ENCODE results near the gene HCAR3. TPM values are rescaled to one million over a fixed set of nuclear protein-coding genes. Genes with fewer than 3 reads are reported as not detected.

HCAR3 gene
- total and polyA plus RNA-seq, 2 of the 13 experiments (the other 11 are each of a cell fraction or from before 2014, with no cell fraction given): 0.11 to 12.8 TPM

DNA sequence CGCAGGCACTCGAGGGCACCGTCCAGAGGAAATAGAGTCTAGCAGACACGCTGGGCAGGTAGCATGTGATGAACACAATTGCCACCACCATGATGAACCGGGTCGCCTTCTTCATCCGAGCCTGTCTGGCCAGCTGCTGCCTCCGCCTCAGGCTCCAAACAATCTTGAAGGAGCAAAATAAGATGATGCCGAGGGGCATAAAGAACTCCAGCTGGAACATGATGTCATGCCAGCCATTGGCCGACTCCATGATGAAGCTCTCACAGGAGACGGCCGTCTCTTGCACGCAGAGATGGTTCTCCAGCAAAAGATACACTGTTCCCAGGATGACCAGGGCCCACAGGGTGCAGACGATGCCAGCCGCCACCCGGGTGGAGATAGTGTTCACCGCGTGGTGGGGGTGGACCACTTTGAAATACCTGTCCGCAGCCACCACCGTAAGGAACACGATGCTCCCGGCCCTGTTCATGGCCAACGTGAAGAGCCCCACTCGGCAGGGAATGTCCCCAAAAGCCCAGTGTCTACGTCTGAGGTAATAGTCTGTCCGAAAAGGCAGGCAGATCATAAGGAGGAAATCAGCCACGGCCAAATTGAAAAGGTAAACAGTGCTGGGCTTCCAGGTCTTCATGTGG, 13.1 kb upstream of the HCAR3 start (continued):
- TF ChIP-seq ZNF30 (CRISPR knock-in tag; IDR thresholded peaks at IDR 0.05): 0 out of 2 replicates have a peak, but pooled peaks have one; percentile 41
- peak; percentile 64; the same call in 1 of the 2 replicates for TF ChIP-seq ZNF687 (CRISPR knock-in tag; IDR thresholded peaks at IDR 0.05)
- no peak for TF ChIP-seq ETV6 (CRISPR knock-in tag; conservative IDR thresholded peaks at IDR 0.05)
- TF ChIP-seq, protein P1, sequence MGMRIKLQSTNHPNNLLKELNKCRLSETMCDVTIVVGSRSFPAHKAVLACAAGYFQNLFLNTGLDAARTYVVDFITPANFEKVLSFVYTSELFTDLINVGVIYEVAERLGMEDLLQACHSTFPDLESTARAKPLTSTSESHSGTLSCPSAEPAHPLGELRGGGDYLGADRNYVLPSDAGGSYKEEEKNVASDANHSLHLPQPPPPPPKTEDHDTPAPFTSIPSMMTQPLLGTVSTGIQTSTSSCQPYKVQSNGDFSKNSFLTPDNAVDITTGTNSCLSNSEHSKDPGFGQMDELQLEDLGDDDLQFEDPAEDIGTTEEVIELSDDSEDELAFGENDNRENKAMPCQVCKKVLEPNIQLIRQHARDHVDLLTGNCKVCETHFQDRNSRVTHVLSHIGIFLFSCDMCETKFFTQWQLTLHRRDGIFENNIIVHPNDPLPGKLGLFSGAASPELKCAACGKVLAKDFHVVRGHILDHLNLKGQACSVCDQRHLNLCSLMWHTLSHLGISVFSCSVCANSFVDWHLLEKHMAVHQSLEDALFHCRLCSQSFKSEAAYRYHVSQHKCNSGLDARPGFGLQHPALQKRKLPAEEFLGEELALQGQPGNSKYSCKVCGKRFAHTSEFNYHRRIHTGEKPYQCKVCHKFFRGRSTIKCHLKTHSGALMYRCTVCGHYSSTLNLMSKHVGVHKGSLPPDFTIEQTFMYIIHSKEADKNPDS (CRISPR knock-in tag; IDR thresholded peaks at IDR 0.05): peak; percentile 74; the same call in 1 of the 2 replicates
- TF ChIP-seq, protein P2, sequence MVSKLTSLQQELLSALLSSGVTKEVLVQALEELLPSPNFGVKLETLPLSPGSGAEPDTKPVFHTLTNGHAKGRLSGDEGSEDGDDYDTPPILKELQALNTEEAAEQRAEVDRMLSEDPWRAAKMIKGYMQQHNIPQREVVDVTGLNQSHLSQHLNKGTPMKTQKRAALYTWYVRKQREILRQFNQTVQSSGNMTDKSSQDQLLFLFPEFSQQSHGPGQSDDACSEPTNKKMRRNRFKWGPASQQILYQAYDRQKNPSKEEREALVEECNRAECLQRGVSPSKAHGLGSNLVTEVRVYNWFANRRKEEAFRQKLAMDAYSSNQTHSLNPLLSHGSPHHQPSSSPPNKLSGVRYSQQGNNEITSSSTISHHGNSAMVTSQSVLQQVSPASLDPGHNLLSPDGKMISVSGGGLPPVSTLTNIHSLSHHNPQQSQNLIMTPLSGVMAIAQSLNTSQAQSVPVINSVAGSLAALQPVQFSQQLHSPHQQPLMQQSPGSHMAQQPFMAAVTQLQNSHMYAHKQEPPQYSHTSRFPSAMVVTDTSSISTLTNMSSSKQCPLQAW (CRISPR knock-in tag; IDR thresholded peaks at IDR 0.05): peak; percentile 46; the same call in 1 of the 2 replicates
- no peak for TF ChIP-seq ZNF276 (CRISPR knock-in tag; IDR thresholded peaks at IDR 0.05; ENCODE audit: low read depth)
- TF ChIP-seq MXD1 (CRISPR knock-in tag; IDR thresholded peaks at IDR 0.05): 0 out of 2 replicates have a peak, but pooled peaks have one; percentile 21
